OCI-M2 (cell line): Measurements from ENCODE around the gene MYO1E.
"Not testable (repeated sequence)": the region's sequence is repeated elsewhere in the genome, so short reads cannot be mapped to it uniquely, and the experiment has no call there.

ENCODE experiments used
- DNase-seq: peaks from one replicate; lab custom pipeline; 2025; ENCODE audit not compliant: unreplicated experiment; lab: John Stamatoyannopoulos, UW

The MYO1E gene

DNA sequence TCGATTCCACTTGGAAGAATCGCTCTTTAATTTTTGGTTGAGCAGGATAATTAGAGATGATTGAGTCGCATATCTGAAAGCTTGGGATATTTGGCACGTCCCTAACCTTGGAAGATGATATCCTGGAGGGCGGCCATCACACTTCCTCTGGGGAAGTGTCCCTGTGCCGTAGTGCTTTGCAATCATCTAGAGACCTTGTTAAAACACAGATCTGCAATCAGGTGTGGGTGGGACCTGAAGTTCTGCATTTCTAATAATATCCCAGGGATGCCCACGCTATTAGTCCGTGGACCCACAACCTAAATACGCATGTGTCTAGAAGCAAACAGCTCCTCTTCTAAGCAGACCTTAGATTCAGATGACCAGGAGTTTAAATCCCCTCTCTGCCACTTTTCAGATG is 20.5 kb downstream of the MYO1E start:
- no peak for DNase-seq

DNA sequence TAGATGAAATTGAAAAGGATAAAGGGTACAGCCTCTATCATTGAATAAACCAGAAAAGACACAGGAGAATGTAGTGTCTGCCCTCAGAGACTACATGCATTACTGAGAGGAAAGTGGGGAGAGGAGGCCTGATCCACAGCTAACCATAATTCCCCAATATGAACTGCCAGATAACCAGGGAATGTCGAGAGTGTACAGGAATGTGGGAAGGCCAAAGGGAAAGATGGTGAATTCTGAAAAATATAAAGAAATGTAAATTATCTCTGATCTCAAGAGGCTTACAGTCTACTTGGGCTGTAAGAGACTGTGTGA is 22.3 kb downstream of the MYO1E start:
- no peak for DNase-seq

DNA sequence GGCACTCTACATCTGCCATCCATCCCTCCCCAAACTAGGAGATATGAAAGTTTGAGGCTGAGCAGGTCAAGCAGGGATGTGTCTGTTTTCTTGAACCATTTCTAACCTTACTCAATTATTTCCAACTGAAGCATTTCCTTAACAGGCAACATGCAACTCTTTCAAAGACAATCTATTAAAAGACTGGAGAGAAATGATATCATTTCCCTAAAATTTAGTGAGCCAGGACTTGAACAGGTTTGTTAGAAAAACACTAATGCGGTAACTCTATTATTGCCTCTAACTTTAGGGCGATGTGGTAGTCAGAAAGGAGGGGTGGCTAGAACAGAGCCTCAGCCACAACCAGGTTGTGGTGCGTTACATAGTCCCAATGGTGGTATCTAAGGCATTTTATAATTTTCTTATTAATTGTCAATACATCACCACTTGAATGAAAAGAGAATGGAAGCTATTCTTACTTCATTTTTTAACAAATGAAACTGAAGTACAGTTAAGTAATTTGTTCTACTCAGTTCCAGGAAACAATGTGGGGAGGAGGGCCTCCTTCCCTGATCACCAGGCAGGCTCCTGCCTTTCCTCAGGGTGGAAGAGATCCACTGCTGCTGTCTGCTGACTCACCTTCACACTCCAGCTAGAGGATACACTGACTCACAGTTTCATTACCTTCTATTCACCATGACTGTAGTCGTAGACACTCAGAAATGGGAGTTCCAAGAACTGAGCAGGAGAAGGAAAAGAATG is 22.8 kb downstream of the MYO1E start:
- DNase-seq = no peak

DNA sequence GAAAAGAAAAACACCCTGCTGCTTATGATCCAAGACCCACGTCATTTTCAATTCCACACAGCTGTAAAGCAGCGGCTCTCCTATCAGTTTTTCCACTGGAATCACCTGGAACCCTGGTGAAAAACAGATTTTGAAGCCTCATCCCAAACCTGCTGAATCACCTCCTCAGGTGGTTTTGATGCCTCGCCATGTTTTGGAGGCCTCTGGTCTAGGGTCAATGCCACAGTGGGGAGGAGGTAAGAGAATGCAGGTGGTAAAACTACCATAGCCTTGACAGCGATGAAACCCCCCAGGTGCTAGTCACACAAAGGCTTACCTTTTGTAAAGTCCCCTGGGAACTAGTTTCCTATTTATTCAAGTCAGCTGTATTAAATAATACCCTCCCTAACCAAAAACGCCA is 24.8 kb downstream of the MYO1E start:
- no peak for DNase-seq

DNA sequence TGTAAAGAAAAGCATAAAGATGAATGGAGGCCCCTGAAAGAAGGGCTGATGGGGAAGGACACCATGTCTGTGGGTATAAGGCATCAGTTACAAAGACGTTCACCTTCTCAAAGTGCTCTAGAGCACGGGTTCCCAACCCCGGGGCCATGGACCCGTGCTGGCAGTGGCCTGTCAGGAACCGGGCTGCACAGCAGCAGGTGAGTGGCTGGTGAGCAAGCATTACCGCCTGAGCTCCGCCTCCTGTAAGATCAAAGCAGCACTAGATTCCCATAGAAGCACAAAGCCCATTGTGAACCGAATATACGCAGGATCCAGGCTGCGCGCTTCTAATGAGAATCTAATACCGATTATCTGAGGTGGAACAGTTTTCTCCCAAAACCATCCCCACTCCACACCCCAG is 25.7 kb downstream of the MYO1E start:
- no peak for DNase-seq

DNA sequence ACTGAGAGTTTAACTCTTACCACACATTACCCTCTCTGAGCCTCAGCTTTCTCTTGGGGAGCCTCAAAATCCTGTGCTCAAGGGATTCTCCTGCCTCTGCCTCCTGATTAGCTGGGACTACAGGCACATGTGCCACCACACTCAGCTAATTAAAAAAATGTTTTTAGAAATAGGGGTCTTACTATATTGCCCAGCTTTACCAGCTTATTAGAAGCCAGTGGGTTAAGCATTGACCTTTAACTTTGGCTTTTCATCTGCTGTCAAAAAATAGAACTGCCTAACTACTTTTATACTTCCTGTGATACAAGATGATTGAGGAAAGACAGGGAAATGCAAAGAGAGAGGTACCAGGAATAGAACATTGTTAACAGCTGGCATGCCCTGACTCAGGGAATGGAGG is 27.3 kb downstream of the MYO1E start:
- DNase-seq = no peak

DNA sequence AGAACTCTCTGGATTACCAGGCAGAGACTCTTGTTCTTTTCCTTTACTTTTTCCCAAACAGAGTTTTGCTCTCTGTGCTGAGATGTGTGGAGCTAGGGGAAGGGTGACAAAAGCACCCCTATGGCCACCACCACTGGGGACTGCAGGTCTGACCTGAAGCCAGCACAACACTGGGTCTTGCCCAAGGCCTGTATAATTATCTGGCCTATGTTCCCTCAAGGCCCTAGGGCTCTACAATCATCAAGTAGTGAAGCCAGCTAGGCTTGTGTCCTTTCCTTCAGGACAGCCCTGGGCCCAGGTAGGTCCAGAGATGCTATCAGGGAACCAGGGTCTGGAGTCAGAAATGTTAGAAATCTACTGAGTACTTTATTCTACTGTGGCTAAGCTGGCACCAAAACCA is 28.4 kb downstream of the MYO1E start:
- no peak for DNase-seq

DNA sequence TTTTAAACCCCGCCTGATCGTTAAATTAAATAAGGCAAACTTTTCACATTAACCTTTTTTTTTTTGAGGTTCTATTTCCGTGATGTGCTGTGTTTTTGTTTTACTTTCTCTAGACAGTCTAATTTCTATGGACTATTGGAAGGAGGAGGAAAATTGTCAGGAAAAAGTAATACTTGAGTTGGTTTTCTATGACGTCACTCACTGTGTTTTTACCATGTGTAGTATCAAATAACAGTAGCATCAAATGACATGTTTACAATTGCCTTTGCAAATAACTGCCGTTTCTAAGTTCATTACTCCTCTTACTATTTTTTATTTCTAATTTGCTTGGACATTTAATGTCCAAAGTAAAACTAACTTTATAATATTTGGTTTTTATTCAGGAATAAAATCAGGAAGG is 32.3 kb downstream of the MYO1E start:
- DNase-seq = no peak

DNA sequence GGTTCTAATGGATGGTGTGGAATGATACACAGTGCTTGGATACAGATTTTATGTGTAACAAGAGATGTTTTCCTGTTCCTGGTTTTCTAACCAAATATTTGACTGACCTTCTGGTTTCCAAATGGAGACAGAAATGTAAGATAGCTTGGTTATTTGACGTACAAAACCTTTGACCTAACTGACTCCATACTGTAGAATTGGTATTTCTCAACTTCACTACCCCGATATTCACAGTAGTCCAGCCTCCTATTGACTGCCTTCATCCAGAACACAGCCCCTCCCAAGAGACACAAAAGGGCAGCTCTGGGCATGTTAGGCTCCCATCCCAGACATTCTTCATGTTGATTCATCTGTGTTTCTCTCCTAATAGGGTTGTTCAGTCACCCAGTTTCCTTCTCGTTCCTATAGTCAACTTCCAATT is 33.4 kb downstream of the MYO1E start:
- DNase-seq = no peak

DNA sequence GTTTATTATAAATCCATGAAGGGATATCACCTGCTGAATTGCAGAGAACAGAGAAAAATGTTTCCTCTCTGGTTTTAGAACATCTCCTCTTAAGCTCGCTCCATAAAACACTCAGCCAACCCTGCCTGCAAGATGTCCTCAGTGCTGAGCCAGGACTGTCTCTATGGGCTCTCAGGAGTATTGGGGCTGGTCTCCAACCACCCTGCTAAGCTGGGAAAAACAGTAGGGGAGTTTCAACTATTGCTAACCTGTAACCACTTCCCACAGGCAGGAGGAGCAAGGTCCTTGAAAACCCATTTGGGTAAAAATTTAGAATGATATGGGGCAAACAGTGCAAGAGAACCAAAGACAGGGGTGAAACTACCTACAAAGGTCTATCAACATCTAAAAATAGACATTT is 34.3 kb downstream of the MYO1E start:
- DNase-seq = no peak

DNA sequence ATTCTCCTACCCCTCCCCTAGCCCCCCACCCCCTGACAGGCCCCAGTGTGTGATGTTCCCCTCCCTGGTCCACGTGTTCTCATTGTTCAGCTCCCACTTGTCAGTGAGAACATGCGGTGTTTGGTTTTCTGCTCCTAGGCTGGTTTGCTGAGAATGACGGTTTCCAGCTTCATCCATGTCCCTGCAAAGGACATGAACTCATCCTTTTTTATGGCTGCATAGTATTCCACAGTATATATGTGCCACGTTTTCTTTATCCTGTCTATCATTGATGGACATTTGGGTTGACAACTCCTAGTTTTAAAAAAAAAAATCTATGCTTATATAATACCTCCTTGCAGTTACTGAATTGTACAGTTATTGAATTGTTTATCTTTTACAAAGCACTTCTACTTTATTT is 35.9 kb downstream of the MYO1E start:
- DNase-seq = not testable (repeated sequence)

DNA sequence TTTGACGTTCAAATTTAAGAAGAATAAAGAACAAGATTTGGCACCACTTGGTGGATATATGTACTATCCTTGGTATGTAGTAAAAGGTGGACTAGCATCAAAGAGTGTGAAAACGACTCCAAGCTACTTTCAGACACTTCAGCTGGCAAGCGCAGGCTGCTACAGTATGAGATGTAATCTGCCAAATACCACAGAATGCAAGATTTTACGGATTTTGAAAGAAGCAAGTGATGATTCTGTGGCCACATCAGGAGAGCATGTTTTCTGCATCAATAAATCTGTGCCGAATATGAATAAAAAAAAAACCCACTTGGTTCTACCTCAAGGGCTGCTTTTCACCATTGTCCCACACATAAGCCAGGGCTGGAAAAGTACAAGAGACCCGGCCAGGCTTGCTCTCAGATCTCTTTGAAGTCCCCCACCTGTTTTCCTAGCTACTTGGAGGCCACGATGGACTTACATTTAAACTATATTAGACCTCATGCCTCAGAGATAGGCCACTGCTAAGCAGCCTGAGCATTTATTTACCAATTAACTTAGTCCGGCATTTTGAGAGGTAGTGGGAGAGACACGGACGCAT is 37.4 kb downstream of the MYO1E start:
- no peak for DNase-seq

DNA sequence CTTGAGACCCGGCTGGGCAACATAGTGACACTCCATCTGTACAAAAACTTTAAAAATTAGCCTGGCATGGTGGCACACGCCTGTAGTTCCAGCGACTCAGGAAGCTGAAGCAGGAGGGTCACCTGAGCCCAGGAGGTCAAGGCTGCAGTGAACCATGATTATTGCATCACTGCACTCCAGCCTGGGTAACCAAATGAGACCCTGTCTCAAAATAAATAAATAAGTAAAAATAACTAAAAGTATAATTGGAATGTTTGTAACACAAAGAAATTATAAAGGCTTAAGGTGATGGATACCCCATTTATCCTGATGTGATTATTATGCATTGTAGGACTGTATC is 38.6 kb downstream of the MYO1E start:
- no peak for DNase-seq

DNA sequence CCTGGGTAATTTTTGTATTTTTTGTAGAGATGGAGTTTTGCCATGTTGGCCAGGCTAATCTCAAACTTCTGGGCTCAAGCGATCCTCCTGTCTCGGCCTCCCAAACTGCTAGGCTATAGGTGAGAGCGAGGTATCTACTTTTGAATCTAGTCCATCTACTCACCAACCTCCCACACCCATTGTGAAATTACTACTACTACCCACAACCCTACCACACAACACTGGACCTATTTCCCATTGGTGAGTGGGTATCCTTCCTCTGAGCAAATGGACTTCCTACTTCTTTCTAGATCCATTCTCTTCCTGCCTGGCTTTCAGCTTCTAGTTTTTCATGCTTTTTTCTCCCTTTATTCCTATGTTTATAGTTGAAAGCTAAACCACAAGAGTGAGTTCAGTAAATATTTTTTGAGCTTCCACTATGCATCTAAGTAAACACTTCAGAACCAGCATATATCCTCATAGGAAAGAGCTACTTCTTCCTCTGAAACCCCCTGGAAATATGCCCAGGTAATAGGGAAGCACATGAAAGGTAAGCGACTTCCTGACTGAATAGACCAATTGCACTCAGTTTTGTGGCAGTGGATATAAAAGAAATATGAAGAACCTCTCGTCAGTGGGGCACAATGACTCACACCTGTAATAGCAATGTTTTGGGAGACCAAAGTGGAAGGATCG is 39.1 kb downstream of the MYO1E start:
- no peak for DNase-seq

DNA sequence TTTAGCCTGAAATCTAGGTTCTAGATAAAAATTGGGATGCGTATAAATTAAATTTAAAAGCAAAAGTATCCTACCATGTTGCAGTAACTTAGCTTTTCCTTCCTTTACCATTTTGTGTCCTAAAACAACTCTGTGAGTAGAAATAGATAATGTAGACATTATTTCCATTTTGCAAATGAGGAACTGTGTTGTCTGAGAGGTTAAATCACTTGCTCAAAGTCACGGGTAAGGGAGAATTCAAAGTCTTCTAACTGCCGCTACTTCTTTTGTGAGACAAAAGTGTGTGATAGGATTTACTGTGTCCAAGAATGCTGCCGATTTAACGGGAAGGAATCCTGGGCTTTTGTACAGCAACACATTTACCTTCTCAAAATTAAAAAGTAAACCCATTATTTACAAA is 40.7 kb downstream of the MYO1E start:
- DNase-seq = no peak

DNA sequence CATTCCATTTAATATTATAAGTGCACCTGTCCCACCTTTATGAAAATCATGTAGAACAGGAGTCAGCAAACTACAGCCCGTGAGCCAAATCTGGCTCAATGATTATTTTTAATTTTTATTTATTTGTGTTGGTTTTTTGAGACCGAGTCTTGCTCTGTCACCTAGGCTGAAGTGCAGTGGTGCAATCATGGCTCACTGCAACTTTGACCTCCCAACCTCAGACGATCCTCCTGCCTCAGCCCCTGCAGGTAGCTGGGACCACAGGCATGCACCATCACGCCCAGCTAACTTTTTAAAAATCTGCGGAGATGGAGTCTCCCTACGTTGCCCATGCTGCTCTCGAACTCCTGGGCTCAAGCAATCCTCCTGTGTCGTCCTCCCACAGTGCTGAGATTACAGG is 42.0 kb downstream of the MYO1E start:
- no peak for DNase-seq

DNA sequence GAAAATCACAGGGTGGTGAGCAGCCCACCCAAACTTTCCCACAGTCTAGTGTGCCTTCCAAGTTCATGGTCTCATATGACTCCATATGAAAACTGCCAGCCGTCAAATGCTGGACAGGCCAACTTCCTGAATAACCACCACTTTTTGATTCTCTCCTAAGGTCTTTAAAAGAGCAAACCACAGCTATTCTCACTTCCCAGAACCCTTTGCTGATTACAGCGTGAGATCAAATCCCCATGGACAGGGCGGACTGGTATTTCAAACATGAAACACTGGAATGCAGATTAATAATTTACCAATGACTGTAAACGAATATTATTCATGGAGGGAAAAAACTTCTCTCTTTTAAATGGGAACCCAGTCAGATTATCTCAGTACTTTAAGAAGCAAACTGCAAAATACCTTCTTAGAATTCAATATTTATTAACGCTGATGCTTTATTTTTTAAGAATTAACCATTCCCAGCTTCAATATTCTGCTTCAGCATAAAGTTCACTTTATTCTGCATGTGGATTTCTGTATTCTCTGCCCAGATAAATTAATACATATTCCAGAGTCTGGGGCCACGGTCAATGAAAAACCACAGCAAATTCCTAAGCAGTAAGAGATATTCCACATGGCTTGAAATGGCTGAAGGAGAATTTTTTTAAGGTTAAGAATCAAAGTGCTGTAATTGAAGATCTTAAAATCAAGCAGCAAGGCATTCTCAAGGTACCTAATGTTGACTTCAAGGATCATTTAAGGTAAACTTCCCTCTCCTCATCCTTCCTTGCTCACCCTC is 42.9 kb downstream of the MYO1E start:
- DNase-seq = no peak

DNA sequence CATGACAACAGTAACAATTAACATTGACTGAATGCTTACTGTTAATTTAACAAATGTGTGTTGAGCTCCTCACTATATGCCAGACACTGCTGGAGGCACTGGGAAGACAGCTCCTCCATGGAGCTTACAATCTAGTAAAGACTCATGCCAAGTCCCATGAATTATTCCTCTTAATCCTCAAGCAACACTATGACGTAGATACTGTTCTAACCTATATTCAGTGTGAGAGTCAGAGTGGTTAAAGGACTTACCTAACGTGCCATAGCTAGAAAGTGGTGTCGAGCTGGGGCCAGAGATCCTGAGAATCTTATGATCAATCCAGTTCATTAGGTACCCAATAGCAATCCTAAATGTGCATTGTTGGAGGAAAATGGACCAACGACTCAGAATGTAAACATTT is 43.6 kb downstream of the MYO1E start:
- no peak for DNase-seq

DNA sequence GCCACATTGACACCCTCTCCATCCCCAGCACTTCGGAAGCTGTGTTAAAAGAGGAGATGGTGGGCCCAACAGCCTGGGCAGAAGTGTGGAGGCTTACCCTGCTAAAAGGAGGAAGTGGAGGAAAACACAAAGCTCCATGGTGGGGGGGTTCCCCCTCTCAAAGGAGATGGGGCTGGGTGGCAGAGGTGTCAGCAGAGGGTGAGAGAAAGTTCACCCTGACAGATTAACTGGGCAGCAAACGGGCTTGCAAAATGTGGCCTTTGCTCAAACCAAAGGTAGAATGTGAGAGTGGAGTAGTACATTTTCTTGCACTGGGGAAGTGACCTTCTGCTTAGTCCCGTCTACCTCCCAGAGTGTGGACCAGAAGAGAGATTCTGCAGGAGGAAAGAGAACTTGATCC is 44.7 kb downstream of the MYO1E start:
- no peak for DNase-seq

DNA sequence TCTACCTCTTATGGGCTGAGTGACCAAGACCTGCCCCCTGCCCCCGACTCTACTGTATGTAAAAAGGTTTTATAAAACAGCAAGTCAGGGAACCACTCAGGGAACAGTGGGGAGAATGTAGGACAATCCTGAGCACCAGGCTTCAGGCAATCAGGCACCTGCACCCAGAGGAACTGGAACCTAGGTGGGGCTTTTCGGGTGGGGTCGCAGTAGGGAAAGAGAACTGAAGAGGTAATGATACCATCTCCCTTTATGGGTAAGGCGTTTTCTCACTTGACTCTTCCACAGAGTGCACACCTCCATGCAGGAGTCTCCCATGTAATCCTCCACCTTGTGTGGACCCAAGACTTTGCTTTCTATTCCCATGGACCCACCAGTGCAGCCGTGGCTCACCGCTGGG is 45.8 kb downstream of the MYO1E start:
- no peak for DNase-seq

DNA sequence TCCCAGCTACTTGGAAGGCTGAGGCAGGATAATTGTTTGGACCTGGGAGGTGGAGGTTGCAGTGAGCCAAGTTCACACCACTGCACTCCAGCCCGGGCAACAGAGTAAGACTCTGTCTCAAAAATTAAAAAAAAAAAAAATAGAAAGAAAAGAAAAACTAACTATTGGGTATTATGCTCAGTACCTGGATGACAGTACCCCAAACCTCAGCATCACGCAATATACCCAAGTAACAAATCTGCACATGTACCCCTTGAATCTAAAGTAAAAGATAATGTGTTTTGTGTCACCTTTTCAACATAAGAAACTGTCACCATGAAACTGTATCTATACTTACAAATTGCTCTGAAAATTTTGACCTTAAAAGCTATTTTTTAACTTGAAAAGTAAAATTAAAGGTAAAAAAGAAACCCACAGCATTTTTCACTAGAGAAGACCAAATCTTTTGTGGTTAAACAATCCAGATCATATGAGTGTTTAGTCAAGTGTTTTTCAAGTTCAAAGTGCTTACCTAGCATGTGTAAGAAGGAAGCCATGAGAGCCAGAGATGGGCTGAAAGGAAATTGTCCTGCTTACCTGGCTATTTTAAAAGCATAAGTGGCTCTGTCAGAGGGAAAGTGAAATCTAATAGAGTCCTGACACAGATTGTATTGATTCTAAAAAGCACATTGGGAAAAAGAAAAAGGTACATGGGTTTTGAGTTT is 50.5 kb downstream of the MYO1E start:
- DNase-seq = no peak
